WTC11 (cell line): ENCODE data around the gene DYSF. TPM values are rescaled to one million over a fixed set of nuclear protein-coding genes. Genes with fewer than 3 reads are reported as not detected.
"Not testable (repeated sequence)": the region's sequence is repeated elsewhere in the genome, so short reads cannot be mapped to it uniquely, and the experiment has no call there.

ENCODE experiments used
- ATAC-seq: fragments of 200-7000 bp; cut with Tn5 transposase; 2 replicates; pipeline ENCODE4 v1.10.0; 2021; ENCODE audit warnings: mild to moderate bottlenecking, moderate library complexity
- CTCF ChIA-PET: fragments of 300-600 bp; sonication (Branson Sonifier 250); formaldehyde crosslinking; loops from one replicate; lab custom pipeline; 2021; ENCODE audit warnings: antibody characterized with exemption; lab: Charles Lee
- POLR2A ChIA-PET: fragments of 350-600 bp; sonication (Branson Sonifier 250); formaldehyde crosslinking; loops from one replicate; lab custom pipeline; 2021; ENCODE audit warnings: antibody characterized with exemption; lab: Charles Lee
- DNase-seq: peaks from one replicate; pipeline ENCODE4 v3.0.0; 2021; ENCODE audit warnings: low spot score
- H3K27ac Mint-ChIP-seq: 2 replicates; pipeline ENCODE4 v1.8.0; 2021; ENCODE audit warnings: mixed read lengths
- H3K27me3 Mint-ChIP-seq: 2 replicates; pipeline ENCODE4 v1.8.0; 2021; ENCODE audit warnings: low read depth, mild to moderate bottlenecking, moderate library complexity, mixed read lengths
- H3K36me3 Mint-ChIP-seq: 2 replicates; pipeline ENCODE4 v1.8.0; 2021; ENCODE audit warnings: mixed read lengths
- H3K4me1 Mint-ChIP-seq: 2 replicates; pipeline ENCODE4 v1.8.0; 2022; ENCODE audit warnings: mixed read lengths
- H3K4me3 Mint-ChIP-seq: 2 replicates; pipeline ENCODE4 v1.8.0; 2021; ENCODE audit warnings: mild to moderate bottlenecking, moderate library complexity, mixed read lengths
- H3K9me3 Mint-ChIP-seq: 2 replicates; pipeline ENCODE4 v1.8.0; 2021; ENCODE audit warnings: mixed read lengths
- CBFB ChIP-seq: sonication (generic); formaldehyde crosslinking; IDR thresholded peaks from 2 replicates; pipeline ENCODE4 v1.8.1; 2022; ENCODE audit warnings: mild to moderate bottlenecking, low read depth, missing genetic modification reagents
- ELF4 ChIP-seq: sonication (generic); formaldehyde crosslinking; IDR thresholded peaks from 2 replicates; pipeline ENCODE4 v1.8.1; 2022; ENCODE audit warnings: low read depth, mild to moderate bottlenecking, moderate library complexity, missing genetic modification reagents
- GABPB1 ChIP-seq: sonication (generic); formaldehyde crosslinking; IDR thresholded peaks from 2 replicates; pipeline ENCODE4 v1.8.1; 2023; ENCODE audit warnings: mild to moderate bottlenecking, missing genetic modification reagents
- MYBL2 ChIP-seq: sonication (generic); formaldehyde crosslinking; IDR thresholded peaks from 2 replicates; pipeline ENCODE4 v1.8.1; 2023; ENCODE audit warnings: mild to moderate bottlenecking, moderate library complexity, missing genetic modification reagents
- ZNF219 ChIP-seq: sonication (generic); formaldehyde crosslinking; IDR thresholded peaks from 2 replicates; pipeline ENCODE4 v1.8.0; 2023; ENCODE audit warnings: missing genetic modification reagents, mild to moderate bottlenecking, borderline replicate concordance
- ZNF232 ChIP-seq: sonication (generic); formaldehyde crosslinking; IDR thresholded peaks from 2 replicates; pipeline ENCODE4 v1.8.0; 2022; ENCODE audit warnings: mild to moderate bottlenecking, missing genetic modification reagents
- ZNF416 ChIP-seq: fragments of 250-450 bp; sonication (Bioruptor Pico); IDR thresholded peaks from 2 replicates; pipeline ENCODE4 v1.9.0; 2021; ENCODE audit warnings: mild to moderate bottlenecking, inconsistent platforms
- total RNA-seq: library from RNA; stranded (reverse); gene quantifications from 3 replicates; pipeline ENCODE4 v1.2.3, GENCODE V29; 2021
- TF ChIP-seq, protein P1 (sequence below): sonication (generic); formaldehyde crosslinking; IDR thresholded peaks from 2 replicates; pipeline ENCODE4 v1.8.0; 2022; ENCODE audit warnings: mild to moderate bottlenecking, missing genetic modification reagents
- TF ChIP-seq, protein P2 (sequence below): sonication (generic); formaldehyde crosslinking; IDR thresholded peaks from 2 replicates; pipeline ENCODE4 v1.8.0; 2022; ENCODE audit warnings: mild to moderate bottlenecking, missing genetic modification reagents
- TF ChIP-seq, protein P3 (sequence below): sonication (generic); formaldehyde crosslinking; IDR thresholded peaks from 2 replicates; pipeline ENCODE4 v1.8.1; 2023; ENCODE audit warnings: mild to moderate bottlenecking, missing genetic modification reagents
- TF ChIP-seq, protein P4 (sequence below): sonication (generic); formaldehyde crosslinking; IDR thresholded peaks from 2 replicates; pipeline ENCODE4 v1.8.1; 2022; ENCODE audit warnings: mild to moderate bottlenecking, missing genetic modification reagents, moderate library complexity, borderline replicate concordance
- TF ChIP-seq, protein P5 (sequence below): sonication (generic); formaldehyde crosslinking; IDR thresholded peaks from 2 replicates; pipeline ENCODE4 v1.8.1; 2023; ENCODE audit warnings: mild to moderate bottlenecking, missing genetic modification reagents, moderate library complexity
- TF ChIP-seq, protein P6 (sequence below): sonication (generic); formaldehyde crosslinking; IDR thresholded peaks from 2 replicates; pipeline ENCODE4 v1.8.1; 2022; ENCODE audit warnings: low read depth, mild to moderate bottlenecking, moderate library complexity, missing genetic modification reagents, borderline replicate concordance
- TF ChIP-seq, protein P7 (sequence below): sonication (generic); formaldehyde crosslinking; IDR thresholded peaks from 2 replicates; pipeline ENCODE4 v1.8.1; 2023; ENCODE audit warnings: mild to moderate bottlenecking, missing genetic modification reagents, borderline replicate concordance
- TF ChIP-seq, protein P8 (sequence below): sonication (generic); formaldehyde crosslinking; conservative IDR thresholded peaks from 2 replicates; pipeline ENCODE4 v1.8.1; 2022; ENCODE audit warnings: mild to moderate bottlenecking, missing genetic modification reagents
- TF ChIP-seq, protein P9 (sequence below): fragments of 250-450 bp; sonication (Bioruptor Pico); IDR thresholded peaks from 2 replicates; pipeline ENCODE4 v1.9.0; 2021; ENCODE audit warnings: mild to moderate bottlenecking, borderline replicate concordance

DYSF gene
- total RNA-seq, 1 experiment from 2014 or later = 14.8 TPM

DNA sequence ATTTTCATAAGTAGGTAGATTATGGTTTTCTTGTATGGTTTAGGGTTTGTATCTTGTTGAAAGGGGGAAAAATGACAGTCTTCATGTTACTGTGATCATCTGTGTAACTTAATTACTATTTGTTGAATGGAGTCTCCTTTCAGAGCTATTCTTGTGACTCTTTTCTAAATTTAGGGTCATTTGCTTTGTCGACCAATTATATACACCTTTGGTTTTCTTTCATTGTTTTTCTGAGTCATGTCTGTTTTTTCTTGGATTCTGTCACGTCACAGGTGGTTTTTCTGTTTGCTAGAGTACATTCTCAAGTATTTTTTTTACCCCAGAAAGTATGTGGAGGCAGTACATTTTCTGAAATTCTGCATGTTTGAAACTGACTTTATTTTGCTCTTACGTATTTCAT lies 43.8 kb upstream of the DYSF start (continued):
- TF ChIP-seq, protein P1, sequence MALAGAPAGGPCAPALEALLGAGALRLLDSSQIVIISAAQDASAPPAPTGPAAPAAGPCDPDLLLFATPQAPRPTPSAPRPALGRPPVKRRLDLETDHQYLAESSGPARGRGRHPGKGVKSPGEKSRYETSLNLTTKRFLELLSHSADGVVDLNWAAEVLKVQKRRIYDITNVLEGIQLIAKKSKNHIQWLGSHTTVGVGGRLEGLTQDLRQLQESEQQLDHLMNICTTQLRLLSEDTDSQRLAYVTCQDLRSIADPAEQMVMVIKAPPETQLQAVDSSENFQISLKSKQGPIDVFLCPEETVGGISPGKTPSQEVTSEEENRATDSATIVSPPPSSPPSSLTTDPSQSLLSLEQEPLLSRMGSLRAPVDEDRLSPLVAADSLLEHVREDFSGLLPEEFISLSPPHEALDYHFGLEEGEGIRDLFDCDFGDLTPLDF (CRISPR knock-in tag) = no peak
- TF ChIP-seq, protein P2, sequence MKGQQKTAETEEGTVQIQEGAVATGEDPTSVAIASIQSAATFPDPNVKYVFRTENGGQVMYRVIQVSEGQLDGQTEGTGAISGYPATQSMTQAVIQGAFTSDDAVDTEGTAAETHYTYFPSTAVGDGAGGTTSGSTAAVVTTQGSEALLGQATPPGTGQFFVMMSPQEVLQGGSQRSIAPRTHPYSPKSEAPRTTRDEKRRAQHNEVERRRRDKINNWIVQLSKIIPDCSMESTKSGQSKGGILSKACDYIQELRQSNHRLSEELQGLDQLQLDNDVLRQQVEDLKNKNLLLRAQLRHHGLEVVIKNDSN (CRISPR knock-in tag) = no peak
- TF ChIP-seq, protein P3, sequence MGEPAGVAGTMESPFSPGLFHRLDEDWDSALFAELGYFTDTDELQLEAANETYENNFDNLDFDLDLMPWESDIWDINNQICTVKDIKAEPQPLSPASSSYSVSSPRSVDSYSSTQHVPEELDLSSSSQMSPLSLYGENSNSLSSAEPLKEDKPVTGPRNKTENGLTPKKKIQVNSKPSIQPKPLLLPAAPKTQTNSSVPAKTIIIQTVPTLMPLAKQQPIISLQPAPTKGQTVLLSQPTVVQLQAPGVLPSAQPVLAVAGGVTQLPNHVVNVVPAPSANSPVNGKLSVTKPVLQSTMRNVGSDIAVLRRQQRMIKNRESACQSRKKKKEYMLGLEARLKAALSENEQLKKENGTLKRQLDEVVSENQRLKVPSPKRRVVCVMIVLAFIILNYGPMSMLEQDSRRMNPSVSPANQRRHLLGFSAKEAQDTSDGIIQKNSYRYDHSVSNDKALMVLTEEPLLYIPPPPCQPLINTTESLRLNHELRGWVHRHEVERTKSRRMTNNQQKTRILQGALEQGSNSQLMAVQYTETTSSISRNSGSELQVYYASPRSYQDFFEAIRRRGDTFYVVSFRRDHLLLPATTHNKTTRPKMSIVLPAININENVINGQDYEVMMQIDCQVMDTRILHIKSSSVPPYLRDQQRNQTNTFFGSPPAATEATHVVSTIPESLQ = no peak
- TF ChIP-seq MYBL2 (no peak), ZNF219 (no peak), CBFB (CRISPR knock-in tag) (no peak), ZNF232 (no peak)
- TF ChIP-seq, protein P4, sequence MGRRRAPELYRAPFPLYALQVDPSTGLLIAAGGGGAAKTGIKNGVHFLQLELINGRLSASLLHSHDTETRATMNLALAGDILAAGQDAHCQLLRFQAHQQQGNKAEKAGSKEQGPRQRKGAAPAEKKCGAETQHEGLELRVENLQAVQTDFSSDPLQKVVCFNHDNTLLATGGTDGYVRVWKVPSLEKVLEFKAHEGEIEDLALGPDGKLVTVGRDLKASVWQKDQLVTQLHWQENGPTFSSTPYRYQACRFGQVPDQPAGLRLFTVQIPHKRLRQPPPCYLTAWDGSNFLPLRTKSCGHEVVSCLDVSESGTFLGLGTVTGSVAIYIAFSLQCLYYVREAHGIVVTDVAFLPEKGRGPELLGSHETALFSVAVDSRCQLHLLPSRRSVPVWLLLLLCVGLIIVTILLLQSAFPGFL = no peak
- TF ChIP-seq, protein P5, sequence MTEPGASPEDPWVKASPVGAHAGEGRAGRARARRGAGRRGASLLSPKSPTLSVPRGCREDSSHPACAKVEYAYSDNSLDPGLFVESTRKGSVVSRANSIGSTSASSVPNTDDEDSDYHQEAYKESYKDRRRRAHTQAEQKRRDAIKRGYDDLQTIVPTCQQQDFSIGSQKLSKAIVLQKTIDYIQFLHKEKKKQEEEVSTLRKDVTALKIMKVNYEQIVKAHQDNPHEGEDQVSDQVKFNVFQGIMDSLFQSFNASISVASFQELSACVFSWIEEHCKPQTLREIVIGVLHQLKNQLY (CRISPR knock-in tag) = no peak

DNA sequence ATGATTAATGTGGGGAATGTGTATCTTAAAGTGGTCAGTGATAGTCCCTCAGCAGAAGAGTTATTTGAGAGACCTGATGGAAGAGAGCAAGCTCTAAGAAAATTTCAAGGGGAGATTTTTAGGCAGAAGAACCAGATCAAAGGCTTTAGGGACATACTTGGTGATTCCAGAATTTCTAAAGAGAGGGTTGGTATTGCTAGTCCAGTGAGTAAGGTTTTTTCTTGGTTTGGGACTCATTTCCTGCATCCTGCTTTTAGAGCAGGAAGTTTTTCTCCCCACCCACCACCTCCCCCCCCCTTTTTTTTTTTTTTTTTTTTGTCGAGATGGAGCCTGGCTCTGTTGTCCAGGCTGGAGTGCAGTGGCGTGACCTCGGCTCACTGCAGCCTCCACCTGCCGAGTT lies 42.7 kb upstream of the DYSF start:
- CTCF ChIA-PET = no interaction called here
- H3K4me3 Mint-ChIP-seq = no peak overlapping the region
- no peak for TF ChIP-seq ELF4 (CRISPR knock-in tag)
- TF ChIP-seq, protein P6, sequence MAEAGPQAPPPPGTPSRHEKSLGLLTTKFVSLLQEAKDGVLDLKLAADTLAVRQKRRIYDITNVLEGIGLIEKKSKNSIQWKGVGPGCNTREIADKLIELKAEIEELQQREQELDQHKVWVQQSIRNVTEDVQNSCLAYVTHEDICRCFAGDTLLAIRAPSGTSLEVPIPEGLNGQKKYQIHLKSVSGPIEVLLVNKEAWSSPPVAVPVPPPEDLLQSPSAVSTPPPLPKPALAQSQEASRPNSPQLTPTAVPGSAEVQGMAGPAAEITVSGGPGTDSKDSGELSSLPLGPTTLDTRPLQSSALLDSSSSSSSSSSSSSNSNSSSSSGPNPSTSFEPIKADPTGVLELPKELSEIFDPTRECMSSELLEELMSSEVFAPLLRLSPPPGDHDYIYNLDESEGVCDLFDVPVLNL (CRISPR knock-in tag) = no peak
- TF ChIP-seq GABPB1 (CRISPR knock-in tag) = no peak
- TF ChIP-seq, protein P7, sequence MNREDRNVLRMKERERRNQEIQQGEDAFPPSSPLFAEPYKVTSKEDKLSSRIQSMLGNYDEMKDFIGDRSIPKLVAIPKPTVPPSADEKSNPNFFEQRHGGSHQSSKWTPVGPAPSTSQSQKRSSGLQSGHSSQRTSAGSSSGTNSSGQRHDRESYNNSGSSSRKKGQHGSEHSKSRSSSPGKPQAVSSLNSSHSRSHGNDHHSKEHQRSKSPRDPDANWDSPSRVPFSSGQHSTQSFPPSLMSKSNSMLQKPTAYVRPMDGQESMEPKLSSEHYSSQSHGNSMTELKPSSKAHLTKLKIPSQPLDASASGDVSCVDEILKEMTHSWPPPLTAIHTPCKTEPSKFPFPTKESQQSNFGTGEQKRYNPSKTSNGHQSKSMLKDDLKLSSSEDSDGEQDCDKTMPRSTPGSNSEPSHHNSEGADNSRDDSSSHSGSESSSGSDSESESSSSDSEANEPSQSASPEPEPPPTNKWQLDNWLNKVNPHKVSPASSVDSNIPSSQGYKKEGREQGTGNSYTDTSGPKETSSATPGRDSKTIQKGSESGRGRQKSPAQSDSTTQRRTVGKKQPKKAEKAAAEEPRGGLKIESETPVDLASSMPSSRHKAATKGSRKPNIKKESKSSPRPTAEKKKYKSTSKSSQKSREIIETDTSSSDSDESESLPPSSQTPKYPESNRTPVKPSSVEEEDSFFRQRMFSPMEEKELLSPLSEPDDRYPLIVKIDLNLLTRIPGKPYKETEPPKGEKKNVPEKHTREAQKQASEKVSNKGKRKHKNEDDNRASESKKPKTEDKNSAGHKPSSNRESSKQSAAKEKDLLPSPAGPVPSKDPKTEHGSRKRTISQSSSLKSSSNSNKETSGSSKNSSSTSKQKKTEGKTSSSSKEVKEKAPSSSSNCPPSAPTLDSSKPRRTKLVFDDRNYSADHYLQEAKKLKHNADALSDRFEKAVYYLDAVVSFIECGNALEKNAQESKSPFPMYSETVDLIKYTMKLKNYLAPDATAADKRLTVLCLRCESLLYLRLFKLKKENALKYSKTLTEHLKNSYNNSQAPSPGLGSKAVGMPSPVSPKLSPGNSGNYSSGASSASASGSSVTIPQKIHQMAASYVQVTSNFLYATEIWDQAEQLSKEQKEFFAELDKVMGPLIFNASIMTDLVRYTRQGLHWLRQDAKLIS (CRISPR knock-in tag) = no peak
- TF ChIP-seq, protein P8, sequence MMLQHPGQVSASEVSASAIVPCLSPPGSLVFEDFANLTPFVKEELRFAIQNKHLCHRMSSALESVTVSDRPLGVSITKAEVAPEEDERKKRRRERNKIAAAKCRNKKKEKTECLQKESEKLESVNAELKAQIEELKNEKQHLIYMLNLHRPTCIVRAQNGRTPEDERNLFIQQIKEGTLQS = no peak
- TF ChIP-seq ZNF416 (CRISPR knock-in tag) = no peak
- TF ChIP-seq, protein P9, sequence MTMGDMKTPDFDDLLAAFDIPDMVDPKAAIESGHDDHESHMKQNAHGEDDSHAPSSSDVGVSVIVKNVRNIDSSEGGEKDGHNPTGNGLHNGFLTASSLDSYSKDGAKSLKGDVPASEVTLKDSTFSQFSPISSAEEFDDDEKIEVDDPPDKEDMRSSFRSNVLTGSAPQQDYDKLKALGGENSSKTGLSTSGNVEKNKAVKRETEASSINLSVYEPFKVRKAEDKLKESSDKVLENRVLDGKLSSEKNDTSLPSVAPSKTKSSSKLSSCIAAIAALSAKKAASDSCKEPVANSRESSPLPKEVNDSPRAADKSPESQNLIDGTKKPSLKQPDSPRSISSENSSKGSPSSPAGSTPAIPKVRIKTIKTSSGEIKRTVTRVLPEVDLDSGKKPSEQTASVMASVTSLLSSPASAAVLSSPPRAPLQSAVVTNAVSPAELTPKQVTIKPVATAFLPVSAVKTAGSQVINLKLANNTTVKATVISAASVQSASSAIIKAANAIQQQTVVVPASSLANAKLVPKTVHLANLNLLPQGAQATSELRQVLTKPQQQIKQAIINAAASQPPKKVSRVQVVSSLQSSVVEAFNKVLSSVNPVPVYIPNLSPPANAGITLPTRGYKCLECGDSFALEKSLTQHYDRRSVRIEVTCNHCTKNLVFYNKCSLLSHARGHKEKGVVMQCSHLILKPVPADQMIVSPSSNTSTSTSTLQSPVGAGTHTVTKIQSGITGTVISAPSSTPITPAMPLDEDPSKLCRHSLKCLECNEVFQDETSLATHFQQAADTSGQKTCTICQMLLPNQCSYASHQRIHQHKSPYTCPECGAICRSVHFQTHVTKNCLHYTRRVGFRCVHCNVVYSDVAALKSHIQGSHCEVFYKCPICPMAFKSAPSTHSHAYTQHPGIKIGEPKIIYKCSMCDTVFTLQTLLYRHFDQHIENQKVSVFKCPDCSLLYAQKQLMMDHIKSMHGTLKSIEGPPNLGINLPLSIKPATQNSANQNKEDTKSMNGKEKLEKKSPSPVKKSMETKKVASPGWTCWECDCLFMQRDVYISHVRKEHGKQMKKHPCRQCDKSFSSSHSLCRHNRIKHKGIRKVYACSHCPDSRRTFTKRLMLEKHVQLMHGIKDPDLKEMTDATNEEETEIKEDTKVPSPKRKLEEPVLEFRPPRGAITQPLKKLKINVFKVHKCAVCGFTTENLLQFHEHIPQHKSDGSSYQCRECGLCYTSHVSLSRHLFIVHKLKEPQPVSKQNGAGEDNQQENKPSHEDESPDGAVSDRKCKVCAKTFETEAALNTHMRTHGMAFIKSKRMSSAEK (CRISPR knock-in tag) = no peak
- DNase-seq (no peak), ATAC-seq (no peak)
- no peaks in the 10 kb centered on the region for H3K27me3 Mint-ChIP-seq
- no peak overlapping the region for H3K27ac Mint-ChIP-seq
- no peaks in the 10 kb centered on the region for H3K4me1 Mint-ChIP-seq
- peaks cover 45% of the 10 kb centered on the region for H3K36me3 Mint-ChIP-seq
- POLR2A ChIA-PET = no interaction called here
- H3K9me3 Mint-ChIP-seq = peaks cover 7% of the 10 kb centered on the region

DNA sequence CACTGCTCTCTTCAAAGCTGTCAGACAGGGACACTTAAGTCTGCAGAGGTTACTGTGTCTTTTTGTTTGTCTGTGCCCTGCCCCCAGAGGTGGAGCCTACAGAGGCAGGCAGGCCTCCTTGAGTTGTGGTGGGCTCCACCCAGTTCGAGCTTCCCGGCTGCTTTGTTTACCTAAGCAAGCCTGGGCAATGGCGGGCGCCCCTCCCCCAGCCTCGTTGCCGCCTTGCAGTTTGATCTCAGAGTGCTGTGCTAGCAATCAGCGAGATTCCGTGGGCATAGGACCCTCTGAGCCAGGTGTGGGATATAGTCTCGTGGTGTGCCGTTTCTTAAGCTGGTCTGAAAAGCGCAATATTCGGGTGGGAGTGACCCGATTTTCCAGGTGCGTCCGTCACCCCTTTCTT lies 36.5 kb upstream of the DYSF start:
- peak; percentile 26 for DNase-seq
- H3K4me3 Mint-ChIP-seq = peak overlapping the region; percentile 84
- not testable (repeated sequence) for ATAC-seq, H3K9me3 Mint-ChIP-seq, H3K27ac Mint-ChIP-seq, H3K36me3 Mint-ChIP-seq, H3K27me3 Mint-ChIP-seq
- POLR2A ChIA-PET = interaction anchor here (0.7 kb wide), 1 partner anchor 262 kb away, joined by 5 read pairs; no protein-coding TSS in a partner anchor
- CTCF ChIA-PET = interaction anchor here (0.8 to 1.5 kb wide), 2 partner anchors 37 to 260 kb away, joined by 3 to 5 read pairs; partner anchors contain the start of gene DYSF
- H3K4me1 Mint-ChIP-seq = peaks cover 13% of the 10 kb centered on the region
